Stimulated activated CD4-positive, alpha-beta T cell treated with anti-CD3 and anti-CD28 coated beads, Interleukin-4, amount 100 ng/mL, for 48 hours (primary cell): ENCODE data around the gene MAP3K8.
"Not testable (repeated sequence)": the region's sequence is repeated elsewhere in the genome, so short reads cannot be mapped to it uniquely, and the experiment has no call there.

Experiments
- DNase-seq, 2 donors: peaks; one replicate each; pipeline ENCODE4 v3.0.0-alpha.2; 2020; ENCODE audit warnings: low read depth in 2 of 2

MAP3K8 gene

GRCh38 chr10:30422981-30423654 lies 10.9 kb upstream of the MAP3K8 start:
- no peak for DNase-seq

- DNase-seq, result not testable (repeated sequence)
Measured at GRCh38 chr10:30423655-30424275, 10.2 kb upstream of the MAP3K8 start.

GRCh38 chr10:30425336-30426075 lies 8.5 kb upstream of the MAP3K8 start:
- no peak for DNase-seq

GRCh38 chr10:30430544-30431298 lies 3.3 kb upstream of the MAP3K8 start:
- no peak for DNase-seq

GRCh38 chr10:30431435-30431911 lies 2.5 kb upstream of the MAP3K8 start:
- DNase-seq, result no peak

GRCh38 chr10:30432622-30433305 lies 1.2 kb upstream of the MAP3K8 start:
- DNase-seq, result no peak

GRCh38 chr10:30433306-30433729 lies 666 bp upstream of the MAP3K8 start:
- peak; percentile 36 to 47 for DNase-seq

GRCh38 chr10:30434273-30435072 lies 489 bp downstream of the MAP3K8 start:
- peak; percentile 42 to 65 for DNase-seq

- no peak for DNase-seq
Measured at GRCh38 chr10:30435073-30435422, 1.1 kb downstream of the MAP3K8 start.

GRCh38 chr10:30435499-30436167 lies 1.6 kb downstream of the MAP3K8 start:
- DNase-seq, result not testable (repeated sequence)

- no peak for DNase-seq
Measured at GRCh38 chr10:30436191-30436611, 2.2 kb downstream of the MAP3K8 start.

- no peak for DNase-seq
Measured at GRCh38 chr10:30436671-30437030, 2.7 kb downstream of the MAP3K8 start.

- DNase-seq, result peak in 1 of 2 donors; percentile 35
Measured at GRCh38 chr10:30437031-30437841, 3.3 kb downstream of the MAP3K8 start.

GRCh38 chr10:30438021-30438850 lies 4.3 kb downstream of the MAP3K8 start:
- no peak for DNase-seq

GRCh38 chr10:30439931-30440330 lies 5.9 kb downstream of the MAP3K8 start:
- no peak for DNase-seq

GRCh38 chr10:30442019-30442606 lies 8.1 kb downstream of the MAP3K8 start:
- DNase-seq, result no peak

- no peak for DNase-seq
Measured at GRCh38 chr10:30443049-30443448, 9.1 kb downstream of the MAP3K8 start.

- no peak for DNase-seq
Measured at GRCh38 chr10:30445711-30446110, 11.7 kb downstream of the MAP3K8 start.
